ENCODE measurements around the gene RUFY3. TPM values are rescaled to one million over a fixed set of nuclear protein-coding genes. Genes with fewer than 3 reads are reported as not detected.
"Not testable (repeated sequence)": the region's sequence is repeated elsewhere in the genome, so short reads cannot be mapped to it uniquely, and the experiment has no call there.

RUFY3 gene
- total RNA-seq, 2 donors from 2014 or later, result 75.1 to 91.2 TPM

- H3K4me3 ChIP-seq (ENCODE audit: low read length), result no peak overlapping the region
- WGBS, 2 experiments (ENCODE audit: insufficient coverage in 1 of 2, insufficient read length in 1 of 2), result 91 to 100% methylated on average over 1 to 3 of the region's 3 CpGs
- no peaks in the 10 kb centered on the region for H3K9me3 ChIP-seq (ENCODE audit: control insufficient read depth, low read length)
- H3K9ac ChIP-seq (ENCODE audit: extremely low read depth, low read length, poor library complexity, severe bottlenecking), result no peak overlapping the region
- Mint-ChIP-seq H3K27me3 (ENCODE audit: insufficient read depth) (no peaks in the 10 kb centered on the region), H3K36me3 (ENCODE audit: low read depth) (peaks cover 22% of the 10 kb centered on the region), H3K9me3 (no peaks in the 10 kb centered on the region), H3K4me3 (no peak overlapping the region), H3K27ac (no peak overlapping the region), H3K4me1 (no peaks in the 10 kb centered on the region)
- peaks cover 15% of the 10 kb centered on the region for H3K36me3 ChIP-seq (ENCODE audit: control insufficient read depth, insufficient read depth, low read length)
- H3K4me1 ChIP-seq (ENCODE audit: control insufficient read depth, insufficient read depth, low read length), result no peaks in the 10 kb centered on the region
- no peaks in the 10 kb centered on the region for H3K27me3 ChIP-seq (ENCODE audit: control insufficient read depth, insufficient read depth, low read length, poor library complexity, severe bottlenecking)
- TF ChIP-seq, protein P1, sequence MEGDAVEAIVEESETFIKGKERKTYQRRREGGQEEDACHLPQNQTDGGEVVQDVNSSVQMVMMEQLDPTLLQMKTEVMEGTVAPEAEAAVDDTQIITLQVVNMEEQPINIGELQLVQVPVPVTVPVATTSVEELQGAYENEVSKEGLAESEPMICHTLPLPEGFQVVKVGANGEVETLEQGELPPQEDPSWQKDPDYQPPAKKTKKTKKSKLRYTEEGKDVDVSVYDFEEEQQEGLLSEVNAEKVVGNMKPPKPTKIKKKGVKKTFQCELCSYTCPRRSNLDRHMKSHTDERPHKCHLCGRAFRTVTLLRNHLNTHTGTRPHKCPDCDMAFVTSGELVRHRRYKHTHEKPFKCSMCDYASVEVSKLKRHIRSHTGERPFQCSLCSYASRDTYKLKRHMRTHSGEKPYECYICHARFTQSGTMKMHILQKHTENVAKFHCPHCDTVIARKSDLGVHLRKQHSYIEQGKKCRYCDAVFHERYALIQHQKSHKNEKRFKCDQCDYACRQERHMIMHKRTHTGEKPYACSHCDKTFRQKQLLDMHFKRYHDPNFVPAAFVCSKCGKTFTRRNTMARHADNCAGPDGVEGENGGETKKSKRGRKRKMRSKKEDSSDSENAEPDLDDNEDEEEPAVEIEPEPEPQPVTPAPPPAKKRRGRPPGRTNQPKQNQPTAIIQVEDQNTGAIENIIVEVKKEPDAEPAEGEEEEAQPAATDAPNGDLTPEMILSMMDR (conservative IDR thresholded peaks at IDR 0.05), result no peak
- no peak overlapping the region for H3K27ac ChIP-seq (ENCODE audit: low read depth, low read length)
- DNase-seq, result no peak
Observed at GRCh38 chr4:70761276-70761816, 39.6 kb downstream of the RUFY3 start.

GRCh38 chr4:70765368-70765767 is 43.6 kb downstream of the RUFY3 start:
- Histone ChIP-seq H3K36me3 (ENCODE audit: control insufficient read depth, insufficient read depth, low read length) (peaks cover 36% of the 10 kb centered on the region), H3K4me1 (ENCODE audit: control insufficient read depth, insufficient read depth, low read length) (no peaks in the 10 kb centered on the region), H3K4me3 (ENCODE audit: low read length) (no peak overlapping the region), H3K27ac (ENCODE audit: low read depth, low read length) (no peak overlapping the region), H3K9ac (ENCODE audit: extremely low read depth, low read length, poor library complexity, severe bottlenecking) (no peak overlapping the region), H3K27me3 (ENCODE audit: control insufficient read depth, insufficient read depth, low read length, poor library complexity, severe bottlenecking) (no peaks in the 10 kb centered on the region), H3K9me3 (ENCODE audit: control insufficient read depth, low read length) (no peaks in the 10 kb centered on the region)
- no peak for DNase-seq
- Mint-ChIP-seq H3K9me3 (no peaks in the 10 kb centered on the region), H3K4me1 (no peaks in the 10 kb centered on the region), H3K27me3 (ENCODE audit: insufficient read depth) (no peaks in the 10 kb centered on the region), H3K27ac (no peak overlapping the region), H3K36me3 (ENCODE audit: low read depth) (peaks cover 49% of the 10 kb centered on the region), H3K4me3 (no peak overlapping the region)
- TF ChIP-seq, protein P1 (conservative IDR thresholded peaks at IDR 0.05), result no peak
- 88 to 100% methylated on average over 1 of the region's 1 CpG for WGBS, 2 experiments (ENCODE audit: insufficient coverage in 1 of 2, insufficient read length in 1 of 2)

DNA sequence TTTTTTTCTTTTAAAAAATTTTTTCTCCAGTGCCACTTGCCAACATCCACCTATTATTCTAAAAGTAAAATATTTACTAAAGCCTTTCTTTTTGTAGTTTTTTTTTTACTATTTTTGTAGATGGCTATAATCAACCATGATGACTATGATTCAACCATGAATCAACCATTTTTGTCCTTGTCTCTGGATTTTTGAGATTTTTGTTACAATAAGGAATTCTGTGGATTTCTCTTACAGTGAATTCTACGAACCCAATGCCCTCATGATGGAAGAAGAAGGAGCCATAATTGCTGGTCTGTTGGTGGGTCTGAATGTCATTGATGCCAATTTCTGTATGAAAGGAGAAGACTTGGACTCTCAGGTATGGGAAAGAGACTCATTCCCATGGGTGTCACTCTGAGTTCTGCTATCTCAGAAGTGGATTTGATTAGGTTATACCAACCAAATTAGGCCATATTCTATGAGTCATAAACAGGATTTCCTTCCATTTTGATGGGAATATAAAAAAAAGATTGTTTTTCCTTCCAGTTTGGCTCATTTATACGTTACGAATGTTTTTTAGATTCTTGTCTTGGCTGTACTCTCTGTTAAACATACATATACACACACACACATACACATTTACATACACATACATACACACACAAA is 46.7 kb downstream of the RUFY3 start:
- Mint-ChIP-seq H3K27me3 (ENCODE audit: insufficient read depth) (no peaks in the 10 kb centered on the region), H3K36me3 (ENCODE audit: low read depth) (peaks cover 54% of the 10 kb centered on the region), H3K4me1 (no peaks in the 10 kb centered on the region), H3K4me3 (no peak overlapping the region), H3K27ac (no peak overlapping the region), H3K9me3 (no peaks in the 10 kb centered on the region)
- TF ChIP-seq, protein P1 (conservative IDR thresholded peaks at IDR 0.05), result no peak
- no peak overlapping the region for H3K4me3 ChIP-seq (ENCODE audit: low read length)
- 87 to 100% methylated on average over 3 of the region's 3 CpGs for WGBS, 2 experiments (ENCODE audit: insufficient coverage in 1 of 2, insufficient read length in 1 of 2)
- H3K9ac ChIP-seq (ENCODE audit: extremely low read depth, low read length, poor library complexity, severe bottlenecking), result no peak overlapping the region
- H3K9me3 ChIP-seq (ENCODE audit: control insufficient read depth, low read length), result no peaks in the 10 kb centered on the region
- peaks cover 46% of the 10 kb centered on the region for H3K36me3 ChIP-seq (ENCODE audit: control insufficient read depth, insufficient read depth, low read length)
- no peak overlapping the region for H3K27ac ChIP-seq (ENCODE audit: low read depth, low read length)
- no peaks in the 10 kb centered on the region for H3K4me1 ChIP-seq (ENCODE audit: control insufficient read depth, insufficient read depth, low read length)
- H3K27me3 ChIP-seq (ENCODE audit: control insufficient read depth, insufficient read depth, low read length, poor library complexity, severe bottlenecking), result no peaks in the 10 kb centered on the region
- no peak for DNase-seq

DNA sequence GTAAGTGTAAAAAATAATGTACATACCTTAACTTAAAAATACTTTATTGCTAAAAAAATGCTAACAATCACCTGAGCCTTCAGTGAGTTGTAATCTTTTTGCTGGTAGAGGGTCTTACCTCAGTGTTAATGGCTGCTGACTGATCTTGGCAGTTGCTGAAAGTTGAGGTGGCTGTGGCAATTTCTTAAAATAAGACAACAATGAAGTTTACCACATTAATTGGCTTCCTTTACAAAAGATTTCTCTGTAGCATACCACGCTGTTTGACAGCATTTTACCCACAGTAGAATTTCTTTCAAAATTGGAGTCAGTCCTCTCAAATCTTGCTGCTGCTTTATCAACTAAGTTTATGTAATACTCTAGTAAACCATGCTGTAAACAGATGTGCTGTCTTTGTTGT is 47.6 kb downstream of the RUFY3 start:
- H3K4me1 Mint-ChIP-seq, result not testable (repeated sequence)
- peaks cover 40% of the 10 kb centered on the region for H3K36me3 ChIP-seq (ENCODE audit: control insufficient read depth, insufficient read depth, low read length)

More for the DNA sequence above, 47.6 kb downstream of the RUFY3 start:
- not testable (repeated sequence) for H3K9me3 Mint-ChIP-seq; H3K4me3 ChIP-seq (ENCODE audit: low read length); H3K4me1 ChIP-seq (ENCODE audit: control insufficient read depth, insufficient read depth, low read length); DNase-seq; H3K4me3 Mint-ChIP-seq; H3K9me3 ChIP-seq (ENCODE audit: control insufficient read depth, low read length); H3K9ac ChIP-seq (ENCODE audit: extremely low read depth, low read length, poor library complexity, severe bottlenecking); H3K27me3 ChIP-seq (ENCODE audit: control insufficient read depth, insufficient read depth, low read length, poor library complexity, severe bottlenecking); H3K27me3 Mint-ChIP-seq (ENCODE audit: insufficient read depth); H3K27ac ChIP-seq (ENCODE audit: low read depth, low read length); H3K27ac Mint-ChIP-seq
- peaks cover 45% of the 10 kb centered on the region for H3K36me3 Mint-ChIP-seq (ENCODE audit: low read depth)
- 92 to 100% methylated on average over 1 of the region's 1 CpG for WGBS, 2 experiments (ENCODE audit: insufficient coverage in 1 of 2, insufficient read length in 1 of 2)
